ENCODE data around the gene ACMSD. TPM values are rescaled to one million over a fixed set of nuclear protein-coding genes. Genes with fewer than 3 reads are reported as not detected.

The ACMSD gene
- total RNA-seq, 1 donor from 2014 or later, result not detected

- no peak for DNase-seq (ENCODE audit: low read depth in 2 of 2)
These were observed 107.7 kb downstream of the ACMSD start for GRCh38 chr2:134946073-134946472.

- no peak for DNase-seq (ENCODE audit: low read depth in 2 of 2)
These were observed 111.7 kb downstream of the ACMSD start for GRCh38 chr2:134949981-134950708.

- DNase-seq (ENCODE audit: low read depth in 2 of 2), result no peak
These were observed 112.5 kb downstream of the ACMSD start for GRCh38 chr2:134950886-134951285.

Other genes starting within 250 kb of the ACMSD start
- 0.13 and 0.25 TPM in 2 replicates for gene TMEM163, start 119.6 kb upstream of the ACMSD start, total RNA-seq
- gene CCNT2, start 80.2 kb downstream of the ACMSD start, total RNA-seq, result 21.6 and 26.4 TPM in 2 replicates
- gene MAP3K19, start 208.8 kb downstream of the ACMSD start, total RNA-seq, result not detected in 2 replicates
- 41.6 and 43.8 TPM in 2 replicates for gene RAB3GAP1, start 213.7 kb downstream of the ACMSD start, total RNA-seq

Measured in dermis microvascular lymphatic vessel endothelial cell (primary cell).